Skeletal muscle tissue (tissue), 4 donors: ENCODE data around the gene UCK2. TPM values are rescaled to one million over a fixed set of nuclear protein-coding genes. Genes with fewer than 3 reads are reported as not detected.

Source experiments
- H3K27ac ChIP-seq: one replicate; pipeline ENCODE4 v1.7.0; 2013; ENCODE audit warnings: mild to moderate bottlenecking, low read depth, low read length, inconsistent platforms
- H3K27me3 ChIP-seq, 3 donors: one replicate each; pipeline ENCODE4 v1.7.0; 2013; ENCODE audit warnings: low read length in 3 of 3; ENCODE audit not compliant: control insufficient read depth in 3 of 3, insufficient read depth in 3 of 3
- H3K36me3 ChIP-seq, 3 donors: one replicate each; pipeline ENCODE4 v1.7.0; 2013; ENCODE audit warnings: low read length in 3 of 3; ENCODE audit not compliant: control insufficient read depth in 3 of 3, insufficient read depth in 3 of 3
- H3K4me1 ChIP-seq, 3 donors: one replicate each; pipeline ENCODE4 v1.7.0; 2013; ENCODE audit warnings: low read length in 3 of 3, mild to moderate bottlenecking in 3 of 3; ENCODE audit not compliant: control insufficient read depth in 3 of 3, insufficient read depth in 3 of 3
- H3K4me3 ChIP-seq, 3 donors: one replicate each; pipeline ENCODE4 v1.7.0; 2013; ENCODE audit warnings: low read length in 3 of 3
- H3K9ac ChIP-seq, 3 donors: one replicate each; pipeline ENCODE4 v1.7.0; 2013; ENCODE audit warnings: low read length in 3 of 3, mild to moderate bottlenecking in 3 of 3, moderate library complexity in 2 of 3, low read depth in 1 of 3
- H3K9me3 ChIP-seq, 3 donors: one replicate each; pipeline ENCODE4 v1.7.0; 2013; ENCODE audit warnings: low read length in 3 of 3; ENCODE audit not compliant: control insufficient read depth in 3 of 3
- total RNA-seq: library from RNA; depleted of rRNA; stranded (reverse); fragments of >200 nt; gene quantifications from one replicate; pipeline ENCODE4 v1.2.3, GENCODE V29; 2014
- donor health status: Osteomylitis.

Gene UCK2
- total RNA-seq, 1 donor from 2014 or later: 26.1 TPM

- Histone ChIP-seq H3K4me1 (peaks cover 11 to 15% (median 12%) of the 10 kb centered on the region in 3 donors), H3K27me3 (no peaks in the 10 kb centered on the region), H3K9me3 (no peaks in the 10 kb centered on the region), H3K27ac (no peak overlapping the region), H3K9ac (no peak overlapping the region), H3K4me3 (no peak overlapping the region), H3K36me3 (no peaks in the 10 kb centered on the region)
Measured at GRCh38 chr1:165915932-165916348, 88.5 kb downstream of the UCK2 start.

GRCh38 chr1:165917166-165917565 lies 89.8 kb downstream of the UCK2 start:
- Histone ChIP-seq H3K9me3 (no peaks in the 10 kb centered on the region), H3K4me1 (peaks cover 4 to 5% (median 4%) of the 10 kb centered on the region in 3 donors), H3K36me3 (no peaks in the 10 kb centered on the region)

GRCh38 chr1:165924117-165924516 lies 96.7 kb downstream of the UCK2 start:
- H3K4me3 ChIP-seq: no peak overlapping the region
- no peaks in the 10 kb centered on the region for H3K27me3 ChIP-seq
- H3K9ac ChIP-seq: no peak overlapping the region
- H3K27ac ChIP-seq: no peak overlapping the region
- H3K9me3 ChIP-seq: no peaks in the 10 kb centered on the region
- H3K4me1 ChIP-seq: no peaks in the 10 kb centered on the region
- H3K36me3 ChIP-seq: no peaks in the 10 kb centered on the region

More at GRCh38 chr1:165917166-165917565, 89.8 kb downstream of the UCK2 start:
- no peaks in the 10 kb centered on the region for H3K27me3 ChIP-seq
- no peak overlapping the region for H3K27ac ChIP-seq
- H3K9ac ChIP-seq: no peak overlapping the region
- no peak overlapping the region for H3K4me3 ChIP-seq

- Histone ChIP-seq H3K9me3 (no peaks in the 10 kb centered on the region), H3K9ac (no peak overlapping the region), H3K4me1 (no peaks in the 10 kb centered on the region), H3K36me3 (no peaks in the 10 kb centered on the region), H3K4me3 (no peak overlapping the region), H3K27ac (no peak overlapping the region), H3K27me3 (no peaks in the 10 kb centered on the region)
Measured at GRCh38 chr1:165925498-165926079, 98.2 kb downstream of the UCK2 start.

- Histone ChIP-seq H3K27ac (no peak overlapping the region), H3K4me3 (no peak overlapping the region), H3K4me1 (no peaks in the 10 kb centered on the region), H3K36me3 (no peaks in the 10 kb centered on the region), H3K27me3 (peaks cover 0 to 3% (median 0%) of the 10 kb centered on the region in 3 donors), H3K9ac (no peak overlapping the region), H3K9me3 (no peaks in the 10 kb centered on the region)
Measured at GRCh38 chr1:165927169-165927568, 99.8 kb downstream of the UCK2 start.

GRCh38 chr1:165928075-165928731 lies 100.8 kb downstream of the UCK2 start:
- Histone ChIP-seq H3K4me3 (no peak overlapping the region), H3K36me3 (no peaks in the 10 kb centered on the region), H3K9ac (no peak overlapping the region), H3K27ac (no peak overlapping the region), H3K9me3 (no peaks in the 10 kb centered on the region), H3K27me3 (peaks cover 0 to 3% (median 0%) of the 10 kb centered on the region in 3 donors), H3K4me1 (no peaks in the 10 kb centered on the region)

- H3K4me1 ChIP-seq: no peaks in the 10 kb centered on the region
- no peak overlapping the region for H3K9ac ChIP-seq
- no peak overlapping the region for H3K4me3 ChIP-seq
- peaks cover 0 to 3% (median 0%) of the 10 kb centered on the region in 3 donors for H3K27me3 ChIP-seq
- H3K9me3 ChIP-seq: no peaks in the 10 kb centered on the region
- no peak overlapping the region for H3K27ac ChIP-seq
- H3K36me3 ChIP-seq: no peaks in the 10 kb centered on the region
Measured at GRCh38 chr1:165930961-165931360, 103.5 kb downstream of the UCK2 start.

GRCh38 chr1:165933446-165934170 lies 106.2 kb downstream of the UCK2 start:
- H3K4me1 ChIP-seq: no peaks in the 10 kb centered on the region
- H3K36me3 ChIP-seq: no peaks in the 10 kb centered on the region
- peaks cover 0 to 3% (median 0%) of the 10 kb centered on the region in 3 donors for H3K27me3 ChIP-seq
- no peaks in the 10 kb centered on the region for H3K9me3 ChIP-seq
- no peak overlapping the region for H3K27ac ChIP-seq
- H3K4me3 ChIP-seq: no peak overlapping the region
- H3K9ac ChIP-seq: no peak overlapping the region

GRCh38 chr1:165936542-165936941 lies 109.1 kb downstream of the UCK2 start:
- H3K9ac ChIP-seq: no peak overlapping the region
- peaks cover 0 to 1% (median 1%) of the 10 kb centered on the region in 3 donors for H3K27me3 ChIP-seq
- H3K9me3 ChIP-seq: no peaks in the 10 kb centered on the region
- no peaks in the 10 kb centered on the region for H3K36me3 ChIP-seq
- H3K4me3 ChIP-seq: no peak overlapping the region
- H3K27ac ChIP-seq: no peak overlapping the region
- no peaks in the 10 kb centered on the region for H3K4me1 ChIP-seq

GRCh38 chr1:165937829-165938228 lies 110.4 kb downstream of the UCK2 start:
- H3K36me3 ChIP-seq: no peaks in the 10 kb centered on the region
- H3K9me3 ChIP-seq: no peaks in the 10 kb centered on the region
- H3K27ac ChIP-seq: no peak overlapping the region
- H3K4me3 ChIP-seq: no peak overlapping the region
- no peaks in the 10 kb centered on the region for H3K4me1 ChIP-seq
- H3K27me3 ChIP-seq: peaks cover 0 to 2% (median 0%) of the 10 kb centered on the region in 3 donors
- H3K9ac ChIP-seq: no peak overlapping the region
